Lung (tissue), 12 donors: Measurements from ENCODE around the gene FAM222A. TPM values are rescaled to one million over a fixed set of nuclear protein-coding genes. Genes with fewer than 3 reads are reported as not detected.

ENCODE experiments used
- ATAC-seq: fragments of 200-7000 bp; cut with Tn5 transposase; one replicate; pipeline ENCODE4 v1.9.1; 2020; ENCODE audit warnings: moderate number of reproducible peaks; ENCODE audit not compliant: insufficient read depth, low FRiP score
- DNase-seq, 3 donors: peaks; one replicate each; pipeline ENCODE4 v3.0.0-alpha.2; 2013 to 2017
- H3K27ac ChIP-seq, 2 donors: one replicate each; pipeline ENCODE4 v1.5.1; 2013; ENCODE audit warnings: mild to moderate bottlenecking in 2 of 2, moderate library complexity in 2 of 2, control low read depth in 1 of 2, inconsistent platforms in 1 of 2, low read depth in 1 of 2, low read length in 1 of 2
- H3K27me3 ChIP-seq, 3 donors: one replicate each; pipeline ENCODE4 v1.5.1; 2013; ENCODE audit warnings: low read length in 2 of 3; ENCODE audit not compliant: control insufficient read depth in 3 of 3, insufficient read depth in 3 of 3
- H3K36me3 ChIP-seq, 4 donors: one replicate each; pipeline ENCODE4 v1.5.1; 2013; ENCODE audit warnings: low read length in 4 of 4, mild to moderate bottlenecking in 1 of 4, moderate library complexity in 1 of 4; ENCODE audit not compliant: control insufficient read depth in 4 of 4, insufficient read depth in 4 of 4
- H3K4me1 ChIP-seq, 5 donors: one replicate each; pipeline ENCODE4 v1.5.1; 2013; ENCODE audit warnings: low read length in 5 of 5, mild to moderate bottlenecking in 2 of 5, moderate library complexity in 1 of 5; ENCODE audit not compliant: control insufficient read depth in 5 of 5, insufficient read depth in 5 of 5
- H3K4me3 ChIP-seq: one replicate; pipeline ENCODE4 v1.5.1; 2013; ENCODE audit warnings: mild to moderate bottlenecking, control low read depth, moderate library complexity
- H3K9ac ChIP-seq, 2 donors: one replicate each; pipeline ENCODE4 v1.5.1; 2013; ENCODE audit warnings: low read length in 2 of 2, control low read depth in 1 of 2; ENCODE audit not compliant: insufficient read depth in 1 of 2
- H3K9me3 ChIP-seq, 4 donors: one replicate each; pipeline ENCODE4 v1.5.1; 2013; ENCODE audit warnings: low read length in 3 of 4, mild to moderate bottlenecking in 1 of 4, moderate library complexity in 1 of 4; ENCODE audit not compliant: control insufficient read depth in 4 of 4, insufficient read depth in 3 of 4
- WGBS, 2 donors: extraction: QIAGEN DNeasy Blood & Tissue Kit; methylation state at CpG; one replicate each; pipeline ENCODE4 v1.1.7; 2013; 5-methylcytosine and 5-hydroxymethylcytosine counted together
- polyA plus RNA-seq, 2 donors: library from polyadenylated mRNA; stranded (reverse); fragments of 200-250 nt; gene quantifications; one replicate each; pipeline ENCODE4 v1.2.1, GENCODE V29; 2013
- total RNA-seq, 2 donors: library from RNA; depleted of rRNA in 1 of 2; stranded (reverse); fragments of >200 nt in 1 of 2; gene quantifications; one replicate each; pipeline ENCODE4 v1.2.1, GENCODE V29; 2014 to 2021
- TF ChIP-seq, protein P1 (sequence below): IDR thresholded peaks from 2 replicates; pipeline ENCODE4 v1.5.1; 2012; ENCODE audit warnings: mild to moderate bottlenecking; ENCODE audit errors: control extremely low read depth, extremely low read depth
- donor health status: control.
- donor health status: control.
- donor health status: Bipolar disorder and iron deficiency.
- donor health status: healthy.
- donor health status: DM: yes; HTN: yes; CAD: no.

Gene FAM222A
- total and polyA plus RNA-seq, 4 donors: 0.28 to 2.6 (median 1.1) TPM

DNA sequence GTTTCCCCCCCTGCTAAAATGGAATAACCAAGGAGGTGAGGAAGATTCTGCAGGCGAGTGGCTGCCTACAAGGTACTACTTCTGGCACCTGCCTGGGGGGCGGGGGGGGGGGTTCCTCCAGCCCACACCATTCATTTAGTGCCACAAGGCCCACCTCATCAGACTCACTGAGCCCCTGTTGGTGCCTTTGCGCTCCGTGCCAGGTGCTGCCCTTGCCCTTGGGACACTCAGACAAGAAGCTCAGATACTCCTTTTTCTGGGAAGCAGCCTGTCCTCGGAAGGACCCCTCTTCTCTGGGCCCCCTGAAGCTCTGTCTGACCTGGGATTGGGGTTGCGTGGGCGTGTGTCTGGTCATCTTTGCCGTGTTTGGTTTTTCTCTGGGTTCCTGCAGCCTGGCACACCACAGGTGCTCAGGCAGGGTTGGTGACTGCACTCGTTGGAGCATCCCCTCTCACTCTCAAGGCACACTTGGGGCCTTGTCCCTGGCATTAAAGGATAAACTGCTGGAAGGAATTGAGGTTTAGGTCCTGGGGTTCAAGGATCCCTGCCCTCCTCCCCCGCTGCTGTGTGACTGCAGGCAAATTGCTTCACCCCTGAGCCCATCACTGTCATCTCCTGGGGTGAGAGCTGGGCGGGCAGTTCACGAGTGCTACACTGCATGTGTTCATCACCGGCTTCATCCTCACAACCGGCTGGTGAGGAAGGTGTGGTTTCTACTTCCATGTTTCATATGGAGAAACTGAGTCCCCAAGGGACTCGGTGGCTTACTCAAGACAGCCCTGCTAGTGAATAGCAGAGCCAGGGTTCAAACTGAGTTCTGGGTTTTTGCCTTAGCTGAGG is 16.9 kb downstream of the FAM222A start:
- H3K27me3 ChIP-seq: no peaks in the 10 kb centered on the region
- no peak overlapping the region for H3K4me3 ChIP-seq
- peaks cover 0 to 31% (median 0%) of the 10 kb centered on the region in 5 donors for H3K4me1 ChIP-seq
- H3K9ac ChIP-seq: no peak overlapping the region
- no peak for ATAC-seq
- TF ChIP-seq, protein P1, sequence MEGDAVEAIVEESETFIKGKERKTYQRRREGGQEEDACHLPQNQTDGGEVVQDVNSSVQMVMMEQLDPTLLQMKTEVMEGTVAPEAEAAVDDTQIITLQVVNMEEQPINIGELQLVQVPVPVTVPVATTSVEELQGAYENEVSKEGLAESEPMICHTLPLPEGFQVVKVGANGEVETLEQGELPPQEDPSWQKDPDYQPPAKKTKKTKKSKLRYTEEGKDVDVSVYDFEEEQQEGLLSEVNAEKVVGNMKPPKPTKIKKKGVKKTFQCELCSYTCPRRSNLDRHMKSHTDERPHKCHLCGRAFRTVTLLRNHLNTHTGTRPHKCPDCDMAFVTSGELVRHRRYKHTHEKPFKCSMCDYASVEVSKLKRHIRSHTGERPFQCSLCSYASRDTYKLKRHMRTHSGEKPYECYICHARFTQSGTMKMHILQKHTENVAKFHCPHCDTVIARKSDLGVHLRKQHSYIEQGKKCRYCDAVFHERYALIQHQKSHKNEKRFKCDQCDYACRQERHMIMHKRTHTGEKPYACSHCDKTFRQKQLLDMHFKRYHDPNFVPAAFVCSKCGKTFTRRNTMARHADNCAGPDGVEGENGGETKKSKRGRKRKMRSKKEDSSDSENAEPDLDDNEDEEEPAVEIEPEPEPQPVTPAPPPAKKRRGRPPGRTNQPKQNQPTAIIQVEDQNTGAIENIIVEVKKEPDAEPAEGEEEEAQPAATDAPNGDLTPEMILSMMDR: no peak
- H3K27ac ChIP-seq: no peak overlapping the region
- H3K9me3 ChIP-seq: no peaks in the 10 kb centered on the region
- peak in 1 of 3 donors; percentile 7 for DNase-seq
- H3K36me3 ChIP-seq: no peaks in the 10 kb centered on the region
- 90 to 91% methylated on average over 15 of the region's 15 CpGs for WGBS, 2 donors

DNA sequence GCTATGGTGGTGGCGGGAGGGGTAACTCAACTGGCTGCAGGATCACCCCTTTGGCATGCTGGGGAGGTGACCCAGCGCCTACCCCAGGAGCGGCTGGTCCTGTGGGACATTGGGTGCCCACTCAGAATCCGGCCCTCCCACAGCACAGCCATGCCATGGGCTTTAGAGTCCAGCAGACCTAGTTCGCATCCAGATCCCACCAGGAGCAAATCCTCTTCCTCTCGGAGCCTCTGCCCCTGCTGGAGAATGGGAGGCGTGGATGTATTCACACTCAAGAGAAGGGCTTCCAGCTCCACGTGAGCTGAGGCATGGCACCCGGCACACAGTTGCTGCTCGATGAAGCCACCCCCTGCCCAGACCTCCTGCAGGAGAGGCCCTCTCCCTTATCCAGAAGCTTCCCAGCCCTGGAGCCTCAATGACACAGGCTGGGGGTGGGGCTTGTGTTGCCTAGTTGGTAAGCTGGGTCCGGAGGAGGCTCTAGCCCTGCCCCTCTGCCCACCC is 17.7 kb downstream of the FAM222A start:
- H3K9me3 ChIP-seq: no peaks in the 10 kb centered on the region
- H3K36me3 ChIP-seq: no peaks in the 10 kb centered on the region
- ATAC-seq: no peak
- no peak overlapping the region for H3K9ac ChIP-seq
- H3K27ac ChIP-seq: no peak overlapping the region
- WGBS, 2 donors: 90 to 91% methylated on average over 11 of the region's 11 CpGs
- DNase-seq: peak in 1 of 3 donors; percentile 8
- no peak overlapping the region for H3K4me3 ChIP-seq
- no peaks in the 10 kb centered on the region for H3K27me3 ChIP-seq
- TF ChIP-seq, protein P1: no peak
- peaks cover 0 to 26% (median 0%) of the 10 kb centered on the region in 5 donors for H3K4me1 ChIP-seq

DNA sequence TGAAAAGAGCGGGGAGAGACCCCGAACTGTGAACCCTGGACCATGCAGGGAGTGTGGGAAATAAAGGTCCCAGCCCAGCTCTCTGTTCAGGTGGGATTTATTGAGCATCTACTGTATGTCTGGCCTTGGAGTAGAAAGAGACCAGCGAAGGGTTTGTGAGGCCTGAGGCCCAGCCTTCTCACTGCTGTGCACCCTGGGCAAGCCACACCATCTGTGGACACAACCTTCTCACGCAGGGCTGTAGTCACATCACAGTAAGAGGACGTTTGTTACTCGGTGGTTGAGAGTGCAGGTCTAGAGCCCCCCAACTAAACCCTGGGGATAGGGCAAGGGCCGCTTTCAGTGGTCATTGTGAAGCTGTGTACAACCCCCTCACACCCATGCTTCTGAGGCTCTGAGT is 18.2 kb downstream of the FAM222A start:
- no peaks in the 10 kb centered on the region for H3K9me3 ChIP-seq

More for the DNA sequence above, 18.2 kb downstream of the FAM222A start:
- Histone ChIP-seq H3K4me1 (peaks cover 0 to 26% (median 0%) of the 10 kb centered on the region in 5 donors), H3K27ac (no peak overlapping the region), H3K9ac (no peak overlapping the region), H3K27me3 (no peaks in the 10 kb centered on the region), H3K36me3 (no peaks in the 10 kb centered on the region), H3K4me3 (no peak overlapping the region)
- peak in 1 of 3 donors; percentile 8 for DNase-seq
- 86 to 91% methylated on average over 7 of the region's 7 CpGs for WGBS, 2 donors
- TF ChIP-seq, protein P1: no peak
- no peak for ATAC-seq
